ENCODE measurements around the gene LRMDA. TPM values are rescaled to one million over a fixed set of nuclear protein-coding genes. Genes with fewer than 3 reads are reported as not detected.

LRMDA gene
- total and polyA plus RNA-seq, 2 donors (not counting 1 experiment from before 2014, with no cell fraction given), result 0.12 TPM; not detected in 1

GRCh38 chr10:75845176-75845947, 413.9 kb downstream of the LRMDA start:
- H3K27ac Mint-ChIP-seq, result no peak overlapping the region
- CTCF ChIA-PET, result no interaction called here

More at GRCh38 chr10:75845176-75845947, 413.9 kb downstream of the LRMDA start:
- intact Hi-C loops (cut with micrococcal nuclease), result no loop called here
- H3K9me3 ChIP-seq (ENCODE audit: control extremely low read depth in 1 of 3, control insufficient read depth in 2 of 3, insufficient read depth in 1 of 3, low read length in 2 of 3), result no peaks in the 10 kb centered on the region
- WGBS (ENCODE audit: insufficient coverage), result 100% methylated on average over 1 of the region's 8 CpGs
- Mint-ChIP-seq H3K4me1 (no peaks in the 10 kb centered on the region), H3K27me3 (peaks cover 3% of the 10 kb centered on the region), H3K9me3 (ENCODE audit: insufficient read depth) (no peaks in the 10 kb centered on the region), H3K4me3 (no peak overlapping the region)
- peaks cover 0 to 4% (median 0%) of the 10 kb centered on the region in 4 experiments for H3K27me3 ChIP-seq (replicated peaks in 1 of 4; ENCODE audit: control extremely low read depth in 1 of 4, control insufficient read depth in 3 of 4, insufficient read depth in 4 of 4, low read length in 3 of 4)
- DNase-seq (no peak), ATAC-seq (ENCODE audit: low read depth) (no peak)
- POLR2A ChIA-PET, result no interaction called here
- no peak overlapping the region for H3K4me3 ChIP-seq (ENCODE audit: control extremely low read depth in 1 of 5, extremely low read depth in 1 of 5, insufficient read depth in 1 of 5, low read depth in 2 of 5, low read length in 4 of 5)
- no peaks in the 10 kb centered on the region for H3K79me2 ChIP-seq (ENCODE audit: control insufficient read depth, insufficient read depth, low read length)
- H4K20me1 ChIP-seq (ENCODE audit: control insufficient read depth, insufficient read depth, low read length, poor library complexity, severe bottlenecking), result no peaks in the 10 kb centered on the region
- no peak for TF ChIP-seq EZH2 (IDR thresholded peaks at IDR 0.05; ENCODE audit: borderline replicate concordance, insufficient read depth, low read depth, low read length, poor library complexity, severe bottlenecking)
- no peak for TF ChIP-seq CTCF (IDR thresholded peaks at IDR 0.05)
- no peaks in the 10 kb centered on the region for H3K36me3 ChIP-seq (replicated peaks in 1 of 2; ENCODE audit: control extremely low read depth in 1 of 2, control insufficient read depth in 1 of 2, extremely low read depth in 1 of 2, insufficient read depth in 2 of 2, low read length in 1 of 2)
- no peak overlapping the region for H3K4me2 ChIP-seq (replicated peaks; ENCODE audit: low read depth, low read length, poor library complexity, severe bottlenecking)
- no peak overlapping the region for H2AFZ ChIP-seq (ENCODE audit: insufficient read depth, low read depth, low read length, poor library complexity, severe bottlenecking)
- H3K4me1 ChIP-seq (ENCODE audit: control insufficient read depth in 2 of 2, insufficient read depth in 2 of 2, low read length in 2 of 2), result no peaks in the 10 kb centered on the region
- H3K27ac ChIP-seq (ENCODE audit: low read length in 2 of 2), result no peak overlapping the region
- H3K9ac ChIP-seq (ENCODE audit: low read length), result no peak overlapping the region
